HepG2 (cell line): ENCODE results near the gene OTOL1. TPM values are rescaled to one million over a fixed set of nuclear protein-coding genes. Genes with fewer than 3 reads are reported as not detected.
"Not testable (repeated sequence)": the region's sequence is repeated elsewhere in the genome, so short reads cannot be mapped to it uniquely, and the experiment has no call there.

ENCODE experiments used
- ATAC-seq: fragments of 200-7000 bp; cut with Tn5 transposase; 3 replicates; pipeline ENCODE4 v1.9.1; 2020; ENCODE audit warnings: mild to moderate bottlenecking, moderate library complexity
- BruUV-seq: library from RNA; stranded (reverse); fragments of 400-500 nt; replicated peaks from 2 replicates; lab custom pipeline; 2021; lab: Mats Ljungman, UMichigan
- CTCF ChIA-PET: fragments of 300-600 bp; formaldehyde crosslinking; extraction: SDS; loops from one replicate; lab custom pipeline; 2021; ENCODE audit warnings: low total read pairs, inconsistent platforms, low intra/inter-chr PET ratio; lab: Yijun Ruan, JAX
- POLR2A ChIA-PET: fragments of 350-600 bp; sonication (Branson Sonifier 250); formaldehyde crosslinking; loops from one replicate; lab custom pipeline; 2020; ENCODE audit warnings: antibody characterized with exemption, inconsistent platforms; lab: Yijun Ruan, JAX
- DNase-seq: peaks from one replicate; pipeline ENCODE4 v3.0.0-alpha.2; 2015; ENCODE audit warnings: low spot score
- FAIRE-seq: peaks from 3 replicates; lab custom pipeline; 2011; peaks lifted over from hg19 to GRCh38; lab: Jason Lieb, UNC
- H2AFZ ChIP-seq: one replicate; pipeline ENCODE4 v1.6.1; 2011; ENCODE audit warnings: low read length, inconsistent platforms
- H3K27ac ChIP-seq: fragments of 300-600 bp; 3 replicates; pipeline ENCODE4 v1.8.0; 2011; ENCODE audit warnings: mixed run types, mild to moderate bottlenecking, mixed read lengths, low read length, inconsistent platforms; ENCODE audit not compliant: insufficient read depth; ENCODE audit errors: extremely low read length
- H3K27me3 ChIP-seq, 2 experiments: fragments of 200-600 bp in 1 of 2; 2 replicates in 1 of 2; 3 replicates in 1 of 2; pipeline versions ENCODE4 v1.6.0 to v1.8.0; 2011; ENCODE audit warnings: low read length in 2 of 2, mild to moderate bottlenecking in 2 of 2, moderate library complexity in 2 of 2, inconsistent platforms in 1 of 2; ENCODE audit not compliant: insufficient read depth in 2 of 2, control insufficient read depth in 1 of 2
- H3K36me3 ChIP-seq, 2 experiments: fragments of 200-600 bp in 1 of 2; replicated peaks in 1 of 2; 2 replicates in 1 of 2; 3 replicates in 1 of 2; pipeline versions ENCODE4 v1.5.1 to v1.8.0; 2011; ENCODE audit warnings: low read length in 2 of 2, inconsistent platforms in 1 of 2; ENCODE audit not compliant: insufficient read depth in 2 of 2, control insufficient read depth in 1 of 2
- H3K4me1 ChIP-seq: 2 replicates; pipeline ENCODE4 v1.5.1; 2012; ENCODE audit warnings: low read length, inconsistent platforms; ENCODE audit not compliant: insufficient read depth
- H3K4me2 ChIP-seq: 2 replicates; pipeline ENCODE4 v1.6.0; 2011; ENCODE audit warnings: low read depth, low read length, inconsistent platforms
- H3K4me3 ChIP-seq, 3 experiments: fragments of 200-600 bp in 1 of 3; sonication (generic), shearing (Covaris generic) in 1 of 3; replicated peaks in 1 of 3; 2 replicates each; pipeline ENCODE4 v1.5.1; 2011 to 2016; ENCODE audit warnings: low read length in 3 of 3, inconsistent platforms in 2 of 3, low read depth in 2 of 3, mild to moderate bottlenecking in 2 of 3, control low read depth in 1 of 3, mixed read lengths in 1 of 3; ENCODE audit not compliant: insufficient read depth in 1 of 3
- H3K79me2 ChIP-seq: one replicate; pipeline ENCODE4 v1.6.1; 2011; ENCODE audit warnings: low read length, inconsistent platforms; ENCODE audit not compliant: insufficient read depth
- H3K9ac ChIP-seq: 2 replicates; pipeline ENCODE4 v1.6.0; 2011; ENCODE audit warnings: mild to moderate bottlenecking, low read depth, low read length, inconsistent platforms; ENCODE audit not compliant: insufficient read depth
- H3K9me3 ChIP-seq: 2 replicates; pipeline ENCODE4 v1.5.1; 2012; ENCODE audit warnings: mild to moderate bottlenecking, low read length
- H4K20me1 ChIP-seq: 2 replicates; pipeline ENCODE4 v1.6.0; 2011; ENCODE audit warnings: inconsistent platforms, mild to moderate bottlenecking, low read length, moderate library complexity; ENCODE audit not compliant: insufficient read depth
- ZNF276 ChIP-seq: sonication (generic); formaldehyde crosslinking; IDR thresholded peaks from 2 replicates; pipeline ENCODE4 v1.4.0; 2020; ENCODE audit warnings: mild to moderate bottlenecking, low read depth, missing genetic modification reagents
- ZNF44 ChIP-seq: sonication (generic); formaldehyde crosslinking; IDR thresholded peaks from 2 replicates; pipeline ENCODE4 v1.5.1; 2020; ENCODE audit warnings: mild to moderate bottlenecking, missing genetic modification reagents
- ZNF652 ChIP-seq: IDR thresholded peaks from 2 replicates; pipeline ENCODE4 v1.6.1; 2016; ENCODE audit warnings: low read depth, borderline replicate concordance
- WGBS: methylation state at CpG from one replicate; pipeline ENCODE4 v1.1.6; 2017; ENCODE audit warnings: low lambda C conversion rate; 5-methylcytosine and 5-hydroxymethylcytosine counted together
- in situ Hi-C: cut with HindIII; loops from 2 replicates; pipeline ENCODE4 v1.10.0; 2017; ENCODE audit warnings: low pct_unique_long_range_greater_than_20kb; ENCODE audit not compliant: extremely low pct_ligation_motif_present
- intact Hi-C: fragments of 100-400 bp; cut with micrococcal nuclease; formaldehyde crosslinking; loops from one replicate; pipeline ENCODE4 v1.10.0; 2022; ENCODE audit not compliant: unreplicated experiment
- polyA plus RNA-seq, 8 experiments: library from polyadenylated mRNA; depleted of rRNA in 3 of 8; stranded (reverse) in 7 of 8; unstranded in 1 of 8; fragments of >200 nt; fragmentation: Illumina TruSeq in 4 of 8; extraction: Trizol in 4 of 8; gene quantifications; 2 replicates each; pipeline versions ENCODE4 v1.2.1 to v1.2.3, GENCODE V29; 2011 to 2016; ENCODE audit warnings: low read depth in 4 of 8, missing spikeins in 1 of 8, mixed read lengths in 1 of 8; ENCODE audit not compliant: insufficient read depth in 1 of 8
- total RNA-seq, 5 experiments: library from RNA; depleted of rRNA; stranded (reverse); fragments of >200 nt; fragmentation: Illumina TruSeq; extraction: Trizol; gene quantifications; 2 replicates each; pipeline ENCODE4 v1.2.3, GENCODE V29; 2016; ENCODE audit warnings: low read depth in 1 of 5
- TF ChIP-seq, protein P1 (sequence below): sonication (generic); formaldehyde crosslinking; IDR thresholded peaks from 2 replicates; pipeline ENCODE4 v1.9.0; 2021; ENCODE audit warnings: missing genetic modification reagents, borderline replicate concordance

The OTOL1 gene
- total and polyA plus RNA-seq, 2 of the 13 experiments (the other 11 are each of a cell fraction or from before 2014, with no cell fraction given) = not detected

DNA sequence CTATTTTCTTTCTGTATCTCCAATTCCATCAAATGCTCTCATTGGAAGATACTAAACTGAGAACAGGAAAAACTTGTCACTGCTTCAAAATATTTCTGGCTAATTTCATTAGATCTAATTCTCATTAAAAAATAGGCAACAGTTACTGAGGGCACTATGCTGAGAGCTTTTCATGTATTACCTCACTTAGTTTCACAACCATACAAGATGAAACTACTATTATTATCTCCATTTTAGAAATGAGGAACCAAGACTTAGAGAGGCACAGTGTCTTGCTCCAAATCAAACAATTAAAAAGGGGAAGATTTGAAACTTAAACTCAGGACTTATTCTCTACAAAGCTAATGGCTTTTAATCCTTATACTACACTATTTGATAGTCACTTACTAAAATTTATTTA is 7.2 kb upstream of the OTOL1 start:
- no peaks in the 10 kb centered on the region for H4K20me1 ChIP-seq
- in situ Hi-C loops = no loop called here
- no peaks in the 10 kb centered on the region for H3K79me2 ChIP-seq
- no TSS peak for BruUV-seq
- no peaks in the 10 kb centered on the region for H3K9me3 ChIP-seq
- H3K36me3 ChIP-seq = no peaks in the 10 kb centered on the region
- TF ChIP-seq ZNF276 (CRISPR knock-in tag) (no peak), ZNF44 (CRISPR knock-in tag) (no peak), ZNF652 (CRISPR knock-in tag) (no peak)
- TF ChIP-seq, protein P1, sequence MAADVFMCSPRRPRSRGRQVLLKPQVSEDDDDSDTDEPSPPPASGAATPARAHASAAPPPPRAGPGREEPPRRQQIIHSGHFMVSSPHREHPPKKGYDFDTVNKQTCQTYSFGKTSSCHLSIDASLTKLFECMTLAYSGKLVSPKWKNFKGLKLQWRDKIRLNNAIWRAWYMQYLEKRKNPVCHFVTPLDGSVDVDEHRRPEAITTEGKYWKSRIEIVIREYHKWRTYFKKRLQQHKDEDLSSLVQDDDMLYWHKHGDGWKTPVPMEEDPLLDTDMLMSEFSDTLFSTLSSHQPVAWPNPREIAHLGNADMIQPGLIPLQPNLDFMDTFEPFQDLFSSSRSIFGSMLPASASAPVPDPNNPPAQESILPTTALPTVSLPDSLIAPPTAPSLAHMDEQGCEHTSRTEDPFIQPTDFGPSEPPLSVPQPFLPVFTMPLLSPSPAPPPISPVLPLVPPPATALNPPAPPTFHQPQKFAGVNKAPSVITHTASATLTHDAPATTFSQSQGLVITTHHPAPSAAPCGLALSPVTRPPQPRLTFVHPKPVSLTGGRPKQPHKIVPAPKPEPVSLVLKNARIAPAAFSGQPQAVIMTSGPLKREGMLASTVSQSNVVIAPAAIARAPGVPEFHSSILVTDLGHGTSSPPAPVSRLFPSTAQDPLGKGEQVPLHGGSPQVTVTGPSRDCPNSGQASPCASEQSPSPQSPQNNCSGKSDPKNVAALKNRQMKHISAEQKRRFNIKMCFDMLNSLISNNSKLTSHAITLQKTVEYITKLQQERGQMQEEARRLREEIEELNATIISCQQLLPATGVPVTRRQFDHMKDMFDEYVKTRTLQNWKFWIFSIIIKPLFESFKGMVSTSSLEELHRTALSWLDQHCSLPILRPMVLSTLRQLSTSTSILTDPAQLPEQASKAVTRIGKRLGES (CRISPR knock-in tag) = no peak
- TF ChIP-seq, all 625 proteins: peak for 0
- Histone ChIP-seq H3K4me3 (no peak overlapping the region), H3K4me1 (no peaks in the 10 kb centered on the region), H3K9ac (no peak overlapping the region), H3K4me2 (no peak overlapping the region), H3K27me3 (no peaks in the 10 kb centered on the region), H3K27ac (no peak overlapping the region), H2AFZ (no peak overlapping the region)
- FAIRE-seq (no peak), DNase-seq (no peak), ATAC-seq (no peak)
- intact Hi-C loops = no loop called here
- POLR2A ChIA-PET = no interaction called here
- CTCF ChIA-PET = no interaction called here

DNA sequence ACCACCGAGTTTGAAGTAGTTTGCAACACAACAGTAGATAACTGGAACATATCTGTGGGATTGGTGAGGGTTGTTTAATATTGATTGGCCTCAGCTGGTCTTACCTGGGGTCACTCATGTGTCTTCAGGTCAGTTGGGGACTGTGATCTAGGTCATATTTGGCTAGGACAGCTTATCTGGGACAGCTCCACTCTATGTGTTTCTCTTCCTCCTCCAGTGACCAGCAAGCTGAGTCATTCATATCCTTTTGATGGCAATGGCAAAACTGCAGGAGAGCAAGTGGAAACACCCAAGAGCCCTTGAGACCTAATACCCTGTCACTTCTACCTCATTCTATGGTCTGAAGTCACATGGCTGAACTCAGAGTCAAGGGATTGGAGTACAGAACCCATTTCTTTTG is 5.8 kb upstream of the OTOL1 start:
- H3K4me3 ChIP-seq, POLR2A ChIA-PET, H3K4me1 ChIP-seq, H3K4me2 ChIP-seq, BruUV-seq, H3K79me2 ChIP-seq, H3K27ac ChIP-seq, DNase-seq, CTCF ChIA-PET, H3K9me3 ChIP-seq, H3K9ac ChIP-seq, in situ Hi-C loops, ATAC-seq, H3K27me3 ChIP-seq, H4K20me1 ChIP-seq, H2AFZ ChIP-seq, intact Hi-C loops, H3K36me3 ChIP-seq: not testable (repeated sequence)
- 0% methylated on average over 1 of the region's 1 CpG for WGBS
- FAIRE-seq = peak; percentile 58
